ENCODE measurements around the gene FAF1.
"Not testable (repeated sequence)": the region's sequence is repeated elsewhere in the genome, so short reads cannot be mapped to it uniquely, and the experiment has no call there.

Gene FAF1

GRCh38 chr1:50766688-50767087 lies 193.4 kb downstream of the FAF1 start:
- no peak for DNase-seq

GRCh38 chr1:50756543-50756942 lies 203.5 kb downstream of the FAF1 start:
- DNase-seq: not testable (repeated sequence)

DNA sequence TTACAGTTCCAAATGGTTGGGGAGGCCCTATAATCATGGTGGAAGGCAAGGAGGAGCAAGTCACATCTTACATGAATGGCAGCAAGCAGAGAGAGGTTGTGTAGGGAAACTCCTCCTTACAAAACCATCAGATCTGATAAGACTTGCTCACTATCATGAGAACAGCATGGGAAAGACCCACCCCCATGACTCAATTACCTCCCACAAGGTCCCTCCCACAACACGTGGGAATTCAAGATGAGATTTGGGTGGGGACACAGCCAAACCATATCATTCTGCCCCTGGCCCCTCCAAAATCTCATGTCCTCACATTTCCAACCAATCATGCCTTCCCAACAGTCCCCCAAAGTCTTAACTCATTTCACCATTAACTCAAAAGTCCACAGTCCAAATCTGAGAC lies 205.3 kb downstream of the FAF1 start:
- DNase-seq: not testable (repeated sequence)

- peak; percentile 43 for DNase-seq
Measured at GRCh38 chr1:50750021-50750619, 209.9 kb downstream of the FAF1 start.

DNA sequence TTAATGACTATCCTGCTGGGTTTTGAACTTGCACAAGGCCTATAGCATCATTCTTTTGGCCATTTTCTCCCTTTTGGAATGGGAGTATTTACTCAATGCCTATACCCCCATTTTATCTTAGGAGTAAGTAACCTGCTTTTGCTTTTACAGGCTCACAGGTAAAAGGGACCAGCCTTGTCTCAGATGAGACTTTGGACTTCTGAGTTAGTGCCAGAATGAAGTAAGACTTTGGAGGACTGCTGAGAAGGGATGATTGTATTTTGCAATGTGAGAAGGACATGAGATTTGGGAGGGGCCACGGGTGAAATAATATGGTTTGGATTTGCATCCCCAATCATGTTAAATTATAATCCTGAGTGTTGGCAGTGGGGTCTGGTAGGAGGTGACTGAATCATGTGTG lies 212.7 kb downstream of the FAF1 start:
- no peak for DNase-seq

- no peak for DNase-seq
Measured at GRCh38 chr1:50742523-50742922, 217.5 kb downstream of the FAF1 start.

DNA sequence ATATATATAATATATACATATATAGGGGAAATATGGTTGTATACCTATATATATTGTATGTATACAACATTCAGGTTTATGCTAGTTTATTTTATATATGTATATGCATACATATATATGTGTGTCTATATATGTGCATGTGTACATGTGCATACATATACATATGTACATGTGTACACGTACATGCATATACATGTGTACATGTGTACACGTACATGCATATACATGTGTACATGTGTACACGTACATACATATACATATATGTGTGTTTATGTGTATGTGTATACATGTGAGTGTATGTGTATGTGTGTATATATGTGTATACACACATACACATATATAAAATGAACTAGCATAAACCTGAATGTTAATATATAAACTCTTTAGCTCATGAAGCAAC lies 220.9 kb downstream of the FAF1 start:
- DNase-seq: no peak

- DNase-seq: peak; percentile 28
Measured at GRCh38 chr1:50735443-50735842, 224.6 kb downstream of the FAF1 start.

- DNase-seq: not testable (repeated sequence)
Measured at GRCh38 chr1:50727578-50727977, 232.5 kb downstream of the FAF1 start.

GRCh38 chr1:50724626-50725286 lies 235.3 kb downstream of the FAF1 start:
- DNase-seq: no peak

DNA sequence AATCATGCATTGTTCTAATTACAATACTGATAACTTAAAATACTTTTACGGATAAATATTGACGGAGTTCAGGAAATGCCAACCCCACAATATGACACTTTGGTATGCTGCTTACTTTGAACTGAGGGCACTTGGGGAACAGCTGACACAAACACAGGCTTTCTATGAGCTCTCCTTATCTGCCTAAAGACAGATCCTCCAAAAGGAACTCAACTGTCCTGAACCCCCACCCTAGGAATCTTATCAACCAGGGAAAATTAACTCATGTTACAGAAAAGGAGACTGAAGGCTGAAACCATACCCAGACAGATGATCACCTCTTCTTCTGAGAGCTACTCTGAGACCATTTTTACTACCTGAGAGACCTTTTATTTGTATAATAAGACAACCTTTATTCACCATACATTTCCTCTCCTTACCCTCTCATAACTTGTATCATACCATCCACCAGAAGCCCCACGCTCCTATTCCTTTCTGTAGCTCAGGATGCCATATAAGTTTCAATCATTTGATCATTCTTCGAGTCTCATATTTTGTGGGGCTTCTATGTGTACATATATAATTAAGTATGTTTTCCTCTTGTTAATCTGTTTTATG lies 239.5 kb downstream of the FAF1 start:
- DNase-seq: no peak

- no peak for DNase-seq
Measured at GRCh38 chr1:50719126-50719525, 240.9 kb downstream of the FAF1 start.

- DNase-seq: no peak
Measured at GRCh38 chr1:50717327-50717726, 242.7 kb downstream of the FAF1 start.

DNA sequence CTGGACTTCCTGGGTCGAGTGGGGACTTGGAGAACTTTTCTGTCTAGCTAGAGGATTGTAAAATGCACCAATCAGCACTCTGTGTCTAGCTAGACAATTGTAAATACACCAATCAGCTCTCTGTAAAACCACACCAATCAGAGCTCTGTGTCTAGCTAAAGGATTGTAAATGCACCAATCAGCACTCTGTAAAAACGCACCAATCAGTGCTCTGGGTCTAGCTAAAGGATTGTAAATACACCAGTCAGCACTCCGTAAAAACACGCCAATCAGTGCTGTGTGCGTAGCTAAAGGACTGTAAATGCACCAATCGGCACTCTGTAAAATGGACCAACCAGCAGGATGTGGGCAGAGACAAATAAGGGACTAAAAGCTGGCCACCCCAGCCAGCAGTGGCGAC lies 243.6 kb downstream of the FAF1 start:
- not testable (repeated sequence) for DNase-seq

DNA sequence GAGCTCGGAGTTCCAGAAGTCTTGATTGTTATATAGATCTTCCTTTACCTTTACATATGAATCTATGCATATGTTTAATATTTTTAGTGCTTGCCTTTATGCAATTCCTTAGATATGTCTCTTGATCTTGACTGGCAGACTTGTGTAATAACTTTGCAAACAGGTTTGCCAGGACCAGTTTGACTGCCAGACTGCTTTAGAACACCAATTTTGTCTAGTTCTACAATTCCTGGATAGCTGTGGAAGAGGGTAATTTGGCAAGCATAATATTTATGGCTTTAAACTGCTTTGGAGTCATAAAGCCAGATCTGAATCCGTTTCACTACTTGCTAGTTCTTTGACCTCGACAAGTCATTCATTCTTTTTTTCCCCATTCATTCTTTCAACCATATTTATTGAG lies 250.0 kb downstream of the FAF1 start:
- no peak for DNase-seq

DNA sequence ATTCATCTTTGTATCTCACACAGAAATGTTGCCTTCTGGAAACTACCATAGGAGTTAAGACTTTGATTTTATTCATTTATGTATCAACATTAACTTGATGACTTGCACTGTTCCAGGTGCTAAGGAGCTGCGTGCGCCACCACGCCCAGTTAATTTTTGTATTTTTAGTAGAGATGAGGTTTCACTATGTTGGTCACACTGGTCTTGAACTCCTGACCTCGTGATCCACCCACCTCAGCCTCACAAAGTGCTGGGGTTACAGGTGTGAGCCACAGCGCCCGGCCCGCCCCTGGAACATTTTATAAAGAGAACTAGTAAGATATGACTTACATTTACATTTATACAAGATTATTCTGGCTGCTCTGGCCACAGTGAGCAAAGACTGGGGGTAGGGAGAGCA lies 252.2 kb downstream of the FAF1 start:
- DNase-seq: no peak

DNA sequence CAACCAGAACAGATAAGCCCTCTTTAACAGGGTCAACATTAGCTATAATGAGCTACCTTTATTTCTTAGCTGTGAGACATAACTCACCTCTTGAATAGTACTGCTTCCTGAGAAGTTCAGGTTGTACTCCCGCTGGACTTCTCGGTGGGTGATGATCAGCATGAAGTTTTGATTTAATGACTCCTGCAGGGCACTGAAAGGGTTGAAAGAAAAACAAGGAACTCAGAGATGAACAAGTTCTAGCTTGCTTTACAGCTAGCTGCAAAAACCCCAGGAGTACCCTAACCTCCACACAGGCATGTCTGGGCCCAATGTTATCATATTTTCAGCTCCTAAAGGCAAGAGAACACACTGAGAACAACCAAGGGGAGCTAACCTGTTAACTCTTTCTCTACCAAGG lies 254.4 kb downstream of the FAF1 start:
- DNase-seq: no peak

DNA sequence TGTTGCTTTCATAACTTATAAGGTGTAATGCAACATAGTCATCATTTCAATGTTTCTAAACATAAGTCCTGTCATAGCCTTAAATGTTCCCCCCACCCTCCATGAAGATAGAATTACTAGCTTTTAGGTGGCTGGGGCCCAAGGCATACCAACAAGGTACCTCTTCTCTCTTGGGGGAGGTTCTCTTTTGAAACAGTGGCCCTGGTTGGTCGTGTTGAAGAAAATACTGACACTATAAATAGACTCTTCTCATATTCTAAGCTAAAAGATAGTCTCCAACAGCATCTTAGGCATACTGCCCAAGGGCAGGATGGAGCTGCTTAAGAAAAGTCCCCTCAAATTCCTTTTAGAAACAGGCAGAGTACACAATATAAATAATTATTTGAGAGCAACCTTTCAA lies 255.0 kb downstream of the FAF1 start:
- no peak for DNase-seq

GRCh38 chr1:50704126-50704525 lies 255.9 kb downstream of the FAF1 start:
- peak; percentile 54 for DNase-seq

DNA sequence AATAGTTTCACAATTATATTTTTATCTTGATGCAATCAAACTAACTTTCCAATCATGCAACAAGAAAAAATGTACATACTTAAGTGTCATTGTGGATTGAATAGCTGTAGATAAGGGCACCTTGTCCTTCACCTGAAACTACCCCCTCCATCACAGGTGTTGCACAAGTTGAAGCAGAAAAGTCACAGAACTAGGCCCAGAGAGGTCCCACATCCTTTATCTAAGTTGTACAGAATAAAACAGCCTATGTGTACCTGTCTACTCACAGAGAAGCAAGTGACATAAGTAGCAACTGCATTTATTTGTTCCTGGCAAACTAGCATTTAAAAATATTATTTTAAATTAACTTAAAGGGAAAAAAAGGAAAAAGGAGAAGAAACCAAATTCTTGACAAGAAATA lies 256.8 kb downstream of the FAF1 start:
- no peak for DNase-seq

DNA sequence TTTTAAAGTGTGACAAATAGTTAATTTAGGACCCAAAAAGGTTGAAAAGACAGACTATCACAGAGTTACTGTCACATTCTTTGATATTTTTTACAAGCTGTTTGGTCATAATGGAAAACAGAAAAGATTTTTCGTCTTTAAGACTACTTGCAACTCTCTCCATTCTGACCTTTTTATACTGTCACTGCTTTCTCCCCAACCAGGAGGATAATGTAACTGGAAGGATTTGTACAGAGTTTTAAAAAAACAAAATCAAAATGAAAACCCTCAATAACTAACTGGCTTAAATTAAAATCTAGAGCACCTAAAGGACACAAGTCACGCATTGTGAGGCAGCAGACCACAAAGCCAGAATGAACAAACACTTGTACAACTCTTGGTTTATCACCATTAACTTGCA lies 257.7 kb downstream of the FAF1 start:
- no peak for DNase-seq

DNA sequence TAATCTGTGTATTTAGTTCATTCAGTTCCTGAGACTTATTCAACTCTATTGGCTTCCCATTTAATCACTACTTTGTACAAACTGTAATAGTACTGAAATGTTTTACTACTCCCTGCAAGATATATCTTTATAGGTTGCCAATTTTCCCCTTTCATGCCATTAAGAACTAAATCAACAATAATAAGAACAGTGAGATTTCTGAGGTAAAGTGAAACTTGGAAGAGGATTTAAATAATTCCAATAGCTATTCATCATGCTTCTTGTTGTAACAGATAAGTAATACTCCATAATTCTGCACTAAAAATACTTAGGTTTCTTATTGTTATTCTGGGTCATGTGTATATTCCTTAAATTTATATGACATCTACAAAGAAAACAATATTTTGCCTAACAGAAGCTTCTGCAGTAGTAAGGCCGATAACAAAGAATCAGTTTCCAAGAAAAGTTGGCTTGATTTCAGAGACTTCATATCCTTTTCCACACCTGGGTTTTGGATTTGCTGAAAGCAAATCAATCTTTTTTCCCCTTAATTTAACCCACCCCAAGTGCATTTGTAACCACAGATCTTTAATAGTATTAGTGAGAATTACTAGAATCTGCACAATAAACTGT lies 258.3 kb downstream of the FAF1 start:
- DNase-seq: no peak

GRCh38 chr1:50700621-50701020 lies 259.4 kb downstream of the FAF1 start:
- DNase-seq: no peak

DNA sequence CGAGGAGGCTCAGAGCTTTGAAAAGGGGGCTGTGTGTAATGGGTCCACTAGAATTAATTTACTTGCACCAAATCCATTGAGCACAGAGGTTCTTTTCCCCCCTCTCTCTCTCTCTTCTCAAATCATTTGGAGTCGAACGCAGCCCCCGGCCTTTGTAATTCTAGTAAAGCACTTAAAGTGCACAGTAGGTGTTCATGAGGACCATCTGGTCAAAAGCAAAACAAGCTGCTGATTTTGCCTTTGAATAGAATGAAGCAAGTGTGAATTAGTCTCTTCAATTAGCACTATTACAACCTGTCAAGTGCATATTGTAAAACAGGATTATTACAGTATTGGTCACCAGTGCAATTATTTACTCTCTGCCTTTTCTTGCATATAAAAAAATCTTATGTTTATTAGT lies 259.9 kb downstream of the FAF1 start:
- no peak for DNase-seq
